ENCODE measurements around the gene IFNGR1. TPM values are rescaled to one million over a fixed set of nuclear protein-coding genes. Genes with fewer than 3 reads are reported as not detected.

Gene IFNGR1
- total RNA-seq, 1 donor from 2014 or later: 58.3 TPM

DNA sequence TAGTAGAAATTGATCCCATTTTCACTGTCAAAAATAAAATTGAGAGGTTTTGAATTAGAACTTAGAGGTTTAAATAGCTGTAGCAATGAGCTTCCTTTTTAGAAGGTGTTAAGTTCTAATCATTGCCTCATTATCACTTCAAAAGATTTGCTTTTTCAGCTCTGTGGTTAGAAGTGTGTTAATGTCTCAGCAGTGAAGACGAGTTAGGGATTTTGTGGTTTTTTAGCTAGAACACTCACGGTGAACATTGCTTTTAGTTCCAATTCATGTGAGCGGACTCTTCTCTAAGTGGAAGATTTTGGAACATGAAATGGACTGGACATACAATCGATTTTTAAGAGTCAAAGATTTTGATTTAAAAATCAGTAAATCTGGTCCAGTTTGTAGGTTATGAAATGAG, 12.7 kb upstream of the IFNGR1 start:
- H3K9me3 Mint-ChIP-seq (ENCODE audit: unreplicated experiment): no peaks in the 10 kb centered on the region
- TF ChIP-seq, protein P1, sequence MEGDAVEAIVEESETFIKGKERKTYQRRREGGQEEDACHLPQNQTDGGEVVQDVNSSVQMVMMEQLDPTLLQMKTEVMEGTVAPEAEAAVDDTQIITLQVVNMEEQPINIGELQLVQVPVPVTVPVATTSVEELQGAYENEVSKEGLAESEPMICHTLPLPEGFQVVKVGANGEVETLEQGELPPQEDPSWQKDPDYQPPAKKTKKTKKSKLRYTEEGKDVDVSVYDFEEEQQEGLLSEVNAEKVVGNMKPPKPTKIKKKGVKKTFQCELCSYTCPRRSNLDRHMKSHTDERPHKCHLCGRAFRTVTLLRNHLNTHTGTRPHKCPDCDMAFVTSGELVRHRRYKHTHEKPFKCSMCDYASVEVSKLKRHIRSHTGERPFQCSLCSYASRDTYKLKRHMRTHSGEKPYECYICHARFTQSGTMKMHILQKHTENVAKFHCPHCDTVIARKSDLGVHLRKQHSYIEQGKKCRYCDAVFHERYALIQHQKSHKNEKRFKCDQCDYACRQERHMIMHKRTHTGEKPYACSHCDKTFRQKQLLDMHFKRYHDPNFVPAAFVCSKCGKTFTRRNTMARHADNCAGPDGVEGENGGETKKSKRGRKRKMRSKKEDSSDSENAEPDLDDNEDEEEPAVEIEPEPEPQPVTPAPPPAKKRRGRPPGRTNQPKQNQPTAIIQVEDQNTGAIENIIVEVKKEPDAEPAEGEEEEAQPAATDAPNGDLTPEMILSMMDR (IDR thresholded peaks at IDR 0.05; ENCODE audit: unreplicated experiment): no peak
- H3K4me3 Mint-ChIP-seq (ENCODE audit: unreplicated experiment): no peak overlapping the region
- no peaks in the 10 kb centered on the region for H3K36me3 Mint-ChIP-seq (ENCODE audit: low read depth, unreplicated experiment)
- DNase-seq (ENCODE audit: low spot score): no peak
- peaks cover 4% of the 10 kb centered on the region for H3K27me3 Mint-ChIP-seq (ENCODE audit: unreplicated experiment)
- no peak overlapping the region for H3K27ac Mint-ChIP-seq (ENCODE audit: unreplicated experiment)
- peaks cover 37% of the 10 kb centered on the region for H3K4me1 Mint-ChIP-seq (ENCODE audit: unreplicated experiment)

DNA sequence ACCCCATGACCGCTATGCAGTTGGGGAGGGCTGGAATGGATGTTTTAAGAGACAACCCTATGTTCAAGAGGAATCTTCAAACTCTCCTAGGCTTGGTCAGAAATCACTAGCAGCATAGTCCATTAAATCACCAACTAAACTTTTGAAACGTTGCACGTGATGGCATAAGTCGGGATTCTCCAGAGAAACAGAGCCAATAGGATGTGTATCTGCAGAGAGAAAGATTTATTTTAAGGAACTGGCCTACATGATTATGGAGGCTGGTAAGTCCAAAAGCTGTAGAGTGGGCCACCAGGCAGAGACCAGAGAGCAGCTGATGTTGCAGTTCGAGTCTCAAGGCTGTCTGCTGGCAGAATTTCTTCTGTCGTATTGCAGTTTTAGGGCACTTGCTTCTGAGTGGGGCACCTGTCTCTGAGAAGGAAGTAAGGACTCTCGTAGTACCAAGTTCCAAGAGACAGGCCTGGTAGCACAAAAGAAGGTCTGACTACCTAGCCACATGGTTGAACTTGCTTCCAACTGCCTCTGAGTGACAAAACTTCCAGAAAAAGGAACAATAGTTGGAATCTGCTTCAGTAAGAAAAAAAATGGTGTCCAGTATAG, 11.9 kb upstream of the IFNGR1 start:
- no peaks in the 10 kb centered on the region for H3K9me3 Mint-ChIP-seq (ENCODE audit: unreplicated experiment)
- DNase-seq (ENCODE audit: low spot score): no peak
- H3K36me3 Mint-ChIP-seq (ENCODE audit: low read depth, unreplicated experiment): no peaks in the 10 kb centered on the region
- H3K4me1 Mint-ChIP-seq (ENCODE audit: unreplicated experiment): peaks cover 38% of the 10 kb centered on the region
- peaks cover 4% of the 10 kb centered on the region for H3K27me3 Mint-ChIP-seq (ENCODE audit: unreplicated experiment)
- H3K27ac Mint-ChIP-seq (ENCODE audit: unreplicated experiment): no peak overlapping the region
- TF ChIP-seq, protein P1 (IDR thresholded peaks at IDR 0.05; ENCODE audit: unreplicated experiment): no peak
- H3K4me3 Mint-ChIP-seq (ENCODE audit: unreplicated experiment): no peak overlapping the region

DNA sequence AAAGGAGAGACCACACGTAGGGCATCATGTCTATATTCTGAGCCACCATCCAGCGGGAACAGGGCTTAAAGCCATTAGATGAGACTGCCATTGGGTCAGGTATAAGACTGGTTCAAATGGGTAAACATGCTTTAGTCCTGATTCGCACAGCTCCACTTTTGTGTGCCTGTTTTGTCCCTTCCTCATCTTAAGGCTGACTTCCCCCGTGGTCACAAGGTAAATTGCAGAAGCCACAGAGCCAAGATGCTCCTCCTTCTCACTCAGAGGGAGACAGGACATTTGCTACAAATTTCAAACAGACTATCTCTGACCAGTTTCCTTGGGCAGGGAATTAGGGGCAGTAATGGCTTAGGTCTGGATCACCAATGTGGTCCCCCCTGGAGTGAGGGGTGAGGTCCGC, 11.4 kb upstream of the IFNGR1 start:
- Mint-ChIP-seq H3K4me3 (ENCODE audit: unreplicated experiment) (no peak overlapping the region), H3K36me3 (ENCODE audit: low read depth, unreplicated experiment) (no peaks in the 10 kb centered on the region), H3K27me3 (ENCODE audit: unreplicated experiment) (peaks cover 4% of the 10 kb centered on the region), H3K27ac (ENCODE audit: unreplicated experiment) (no peak overlapping the region), H3K4me1 (ENCODE audit: unreplicated experiment) (peaks cover 34% of the 10 kb centered on the region), H3K9me3 (ENCODE audit: unreplicated experiment) (no peaks in the 10 kb centered on the region)
- TF ChIP-seq, protein P1 (IDR thresholded peaks at IDR 0.05; ENCODE audit: unreplicated experiment): no peak
- DNase-seq (ENCODE audit: low spot score): no peak

DNA sequence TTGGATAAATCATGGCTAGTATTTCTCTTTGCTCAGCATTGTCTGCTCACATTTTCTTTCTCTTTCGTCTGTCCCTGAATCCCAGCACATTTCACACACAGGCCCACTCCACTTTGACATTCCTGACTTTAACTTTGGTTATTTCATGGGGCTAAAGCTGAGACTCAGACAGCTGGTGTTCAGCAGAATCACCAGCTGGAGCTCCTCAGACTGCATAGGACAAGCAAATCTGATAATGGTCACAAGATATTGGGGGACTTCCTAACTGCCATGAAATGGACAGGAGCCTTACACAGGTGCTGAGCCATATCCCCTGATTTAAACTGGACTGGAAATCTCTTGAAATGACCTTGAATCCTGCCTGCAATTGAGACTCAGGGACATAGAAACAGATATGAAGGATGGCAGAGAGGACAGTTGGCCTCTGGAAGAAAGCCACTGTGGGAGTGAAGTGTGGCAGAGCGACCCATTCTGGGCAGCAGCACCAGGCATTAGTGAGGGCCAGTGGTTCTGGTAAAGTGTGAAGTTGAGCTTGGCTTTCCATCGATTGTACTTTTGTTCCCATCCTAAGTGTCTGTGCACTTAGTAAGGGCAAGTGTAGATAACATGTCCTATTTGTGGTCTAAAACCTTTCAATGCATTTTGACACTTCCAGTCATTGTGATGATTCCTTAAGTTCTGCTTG, 10.0 kb upstream of the IFNGR1 start:
- no peaks in the 10 kb centered on the region for H3K36me3 Mint-ChIP-seq (ENCODE audit: low read depth, unreplicated experiment)

More for the DNA sequence above, 10.0 kb upstream of the IFNGR1 start:
- Mint-ChIP-seq H3K9me3 (ENCODE audit: unreplicated experiment) (no peaks in the 10 kb centered on the region), H3K27me3 (ENCODE audit: unreplicated experiment) (peaks cover 4% of the 10 kb centered on the region), H3K4me1 (ENCODE audit: unreplicated experiment) (peaks cover 36% of the 10 kb centered on the region), H3K27ac (ENCODE audit: unreplicated experiment) (no peak overlapping the region), H3K4me3 (ENCODE audit: unreplicated experiment) (no peak overlapping the region)
- no peak for DNase-seq (ENCODE audit: low spot score)
- TF ChIP-seq, protein P1 (IDR thresholded peaks at IDR 0.05; ENCODE audit: unreplicated experiment): no peak
